OCI-LY3 (cell line): ENCODE measurements around the gene ST14.

Source experiments
- EZH2phosphoT487 ChIP-seq: fragments of 200-600 bp; shearing (Covaris generic); IDR thresholded peaks from 2 replicates; pipeline ENCODE4 v1.6.1; 2018; ENCODE audit warnings: antibody characterized with exemption, mixed run types, low read depth
- TF ChIP-seq, protein P1 (sequence below): fragments of 200-600, 300-600 bp; sonication (generic); IDR thresholded peaks from 2 replicates; pipeline ENCODE4 v1.5.1; 2014; ENCODE audit warnings: antibody characterized with exemption, low read length, low read depth

- TF ChIP-seq, protein P1, sequence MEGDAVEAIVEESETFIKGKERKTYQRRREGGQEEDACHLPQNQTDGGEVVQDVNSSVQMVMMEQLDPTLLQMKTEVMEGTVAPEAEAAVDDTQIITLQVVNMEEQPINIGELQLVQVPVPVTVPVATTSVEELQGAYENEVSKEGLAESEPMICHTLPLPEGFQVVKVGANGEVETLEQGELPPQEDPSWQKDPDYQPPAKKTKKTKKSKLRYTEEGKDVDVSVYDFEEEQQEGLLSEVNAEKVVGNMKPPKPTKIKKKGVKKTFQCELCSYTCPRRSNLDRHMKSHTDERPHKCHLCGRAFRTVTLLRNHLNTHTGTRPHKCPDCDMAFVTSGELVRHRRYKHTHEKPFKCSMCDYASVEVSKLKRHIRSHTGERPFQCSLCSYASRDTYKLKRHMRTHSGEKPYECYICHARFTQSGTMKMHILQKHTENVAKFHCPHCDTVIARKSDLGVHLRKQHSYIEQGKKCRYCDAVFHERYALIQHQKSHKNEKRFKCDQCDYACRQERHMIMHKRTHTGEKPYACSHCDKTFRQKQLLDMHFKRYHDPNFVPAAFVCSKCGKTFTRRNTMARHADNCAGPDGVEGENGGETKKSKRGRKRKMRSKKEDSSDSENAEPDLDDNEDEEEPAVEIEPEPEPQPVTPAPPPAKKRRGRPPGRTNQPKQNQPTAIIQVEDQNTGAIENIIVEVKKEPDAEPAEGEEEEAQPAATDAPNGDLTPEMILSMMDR, result no peak
- TF ChIP-seq EZH2phosphoT487, result no peak
Measured at GRCh38 chr11:130219148-130219547, 59.6 kb downstream of the ST14 start.
